ENCODE data around the gene FOXN3.

- TF ChIP-seq POLR2A (IDR thresholded peaks at IDR 0.05) (no peak), CTCF (IDR thresholded peaks at IDR 0.05) (no peak), POLR2AphosphoS5 (IDR thresholded peaks at IDR 0.05) (no peak), EP300 (IDR thresholded peaks at IDR 0.05; ENCODE audit: low read depth) (no peak)
Observed at GRCh38 chr14:89422952-89423345, 5.9 kb upstream of the FOXN3 start.

Measured in transverse colon (tissue), 4 donors.